Loucy (cell line): ENCODE results near the gene MAK.

Source experiments
- CTCF ChIP-seq: fragments of 200-600 bp; sonication (generic); conservative IDR thresholded peaks from 2 replicates; pipeline ENCODE4 v1.5.1; 2014; ENCODE audit warnings: mild to moderate bottlenecking, antibody characterized with exemption, low read length
- EZH2phosphoT487 ChIP-seq: fragments of 200-600 bp; IDR thresholded peaks from 2 replicates; pipeline ENCODE4 v1.6.1; 2018; ENCODE audit warnings: antibody characterized with exemption, mild to moderate bottlenecking, moderate library complexity, borderline replicate concordance

- TF ChIP-seq CTCF: no peak
- no peak for TF ChIP-seq EZH2phosphoT487
Observed at GRCh38 chr6:10824819-10825218, 13.5 kb downstream of the MAK start.
